ENCODE data around the gene LHFPL4. TPM values are rescaled to one million over a fixed set of nuclear protein-coding genes. Genes with fewer than 3 reads are reported as not detected.

Gene LHFPL4
- polyA plus RNA-seq, 1 donor, result 1.1 TPM

- Histone ChIP-seq H3K4me1 (ENCODE audit: control insufficient read depth, insufficient read depth, low read length) (no peaks in the 10 kb centered on the region), H3K4me3 (ENCODE audit: low read length) (no peak overlapping the region), H3K27ac (ENCODE audit: low read length) (no peak overlapping the region), H3K27me3 (ENCODE audit: control insufficient read depth, insufficient read depth, low read length) (peaks cover 3% of the 10 kb centered on the region), H3K36me3 (ENCODE audit: control insufficient read depth, insufficient read depth, low read length) (no peaks in the 10 kb centered on the region), H3K9me3 (ENCODE audit: control insufficient read depth, low read depth, low read length) (no peaks in the 10 kb centered on the region)
- WGBS (ENCODE audit: insufficient coverage, low lambda C conversion rate), result no CpG with 5 or more reads among the region's 3 CpGs
- DNase-seq, result no peak
These were observed 11.4 kb downstream of the LHFPL4 start for GRCh38 chr3:9542182-9542581.

GRCh38 chr3:9536212-9536611 lies 17.4 kb downstream of the LHFPL4 start:
- Histone ChIP-seq H3K4me1 (ENCODE audit: control insufficient read depth, insufficient read depth, low read length) (no peaks in the 10 kb centered on the region), H3K36me3 (ENCODE audit: control insufficient read depth, insufficient read depth, low read length) (no peaks in the 10 kb centered on the region), H3K27ac (ENCODE audit: low read length) (no peak overlapping the region), H3K4me3 (ENCODE audit: low read length) (no peak overlapping the region), H3K27me3 (ENCODE audit: control insufficient read depth, insufficient read depth, low read length) (peaks cover 3% of the 10 kb centered on the region), H3K9me3 (ENCODE audit: control insufficient read depth, low read depth, low read length) (no peaks in the 10 kb centered on the region)
- DNase-seq, result no peak

DNA sequence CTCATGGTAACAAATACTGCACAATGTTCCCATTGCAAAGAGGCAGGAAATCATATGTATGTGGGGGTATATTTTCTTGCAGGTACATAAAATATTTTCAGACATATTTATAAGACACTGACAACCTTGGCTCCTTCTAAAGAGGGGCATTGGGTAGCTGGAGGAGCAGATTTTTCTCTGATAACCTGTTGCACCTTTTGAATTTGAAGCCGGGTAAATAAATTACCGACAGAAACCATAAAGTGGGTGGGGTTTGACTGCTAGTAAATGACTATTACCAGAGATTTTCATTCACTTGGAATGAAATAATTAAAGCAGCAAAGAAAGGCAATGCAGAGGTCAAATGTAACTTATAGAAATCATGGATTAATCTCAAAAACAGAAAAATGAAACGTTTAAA lies 19.2 kb downstream of the LHFPL4 start:
- DNase-seq, result no peak
- Histone ChIP-seq H3K27me3 (ENCODE audit: control insufficient read depth, insufficient read depth, low read length) (peaks cover 3% of the 10 kb centered on the region), H3K27ac (ENCODE audit: low read length) (no peak overlapping the region), H3K4me1 (ENCODE audit: control insufficient read depth, insufficient read depth, low read length) (no peaks in the 10 kb centered on the region), H3K36me3 (ENCODE audit: control insufficient read depth, insufficient read depth, low read length) (no peaks in the 10 kb centered on the region), H3K4me3 (ENCODE audit: low read length) (no peak overlapping the region), H3K9me3 (ENCODE audit: control insufficient read depth, low read depth, low read length) (no peaks in the 10 kb centered on the region)
- 71% methylated on average over 1 of the region's 3 CpGs for WGBS (ENCODE audit: insufficient coverage, low lambda C conversion rate)

- no peaks in the 10 kb centered on the region for H3K9me3 ChIP-seq (ENCODE audit: control insufficient read depth, low read depth, low read length)
- H3K27me3 ChIP-seq (ENCODE audit: control insufficient read depth, insufficient read depth, low read length), result no peaks in the 10 kb centered on the region
- no CpG with 5 or more reads among the region's 2 CpGs for WGBS (ENCODE audit: insufficient coverage, low lambda C conversion rate)
- no peaks in the 10 kb centered on the region for H3K4me1 ChIP-seq (ENCODE audit: control insufficient read depth, insufficient read depth, low read length)
- H3K36me3 ChIP-seq (ENCODE audit: control insufficient read depth, insufficient read depth, low read length), result no peaks in the 10 kb centered on the region
- no peak overlapping the region for H3K4me3 ChIP-seq (ENCODE audit: low read length)
- no peak for DNase-seq
- H3K27ac ChIP-seq (ENCODE audit: low read length), result no peak overlapping the region
These were observed 28.5 kb downstream of the LHFPL4 start for GRCh38 chr3:9525078-9525477.

DNA sequence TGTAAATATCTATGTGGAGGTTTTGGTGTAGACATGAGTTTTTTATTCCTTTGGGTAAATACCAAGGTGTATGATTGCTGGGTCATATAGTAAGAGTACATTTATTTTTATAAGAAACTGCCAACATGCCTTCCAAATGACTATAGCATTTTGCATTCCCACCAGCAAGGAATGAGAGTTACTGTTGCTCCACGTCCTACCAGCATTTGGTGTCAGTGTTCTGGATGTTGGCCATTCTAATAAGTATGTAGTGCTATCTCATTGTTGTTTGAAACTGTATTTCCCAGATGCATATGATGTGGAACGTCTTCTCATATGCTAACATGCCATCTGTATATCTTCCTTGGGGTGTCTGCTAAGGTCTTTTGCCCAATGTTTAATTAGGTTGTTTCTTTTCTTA lies 38.7 kb downstream of the LHFPL4 start:
- no peak overlapping the region for H3K27ac ChIP-seq (ENCODE audit: low read length)
- no CpG with 5 or more reads among the region's 2 CpGs for WGBS (ENCODE audit: insufficient coverage, low lambda C conversion rate)
- no peaks in the 10 kb centered on the region for H3K9me3 ChIP-seq (ENCODE audit: control insufficient read depth, low read depth, low read length)
- peaks cover 5% of the 10 kb centered on the region for H3K27me3 ChIP-seq (ENCODE audit: control insufficient read depth, insufficient read depth, low read length)
- H3K36me3 ChIP-seq (ENCODE audit: control insufficient read depth, insufficient read depth, low read length), result no peaks in the 10 kb centered on the region
- no peak overlapping the region for H3K4me3 ChIP-seq (ENCODE audit: low read length)
- DNase-seq, result no peak
- H3K4me1 ChIP-seq (ENCODE audit: control insufficient read depth, insufficient read depth, low read length), result no peaks in the 10 kb centered on the region

GRCh38 chr3:9514306-9514705 lies 39.3 kb downstream of the LHFPL4 start:
- no peaks in the 10 kb centered on the region for H3K36me3 ChIP-seq (ENCODE audit: control insufficient read depth, insufficient read depth, low read length)
- H3K27ac ChIP-seq (ENCODE audit: low read length), result no peak overlapping the region
- peaks cover 11% of the 10 kb centered on the region for H3K27me3 ChIP-seq (ENCODE audit: control insufficient read depth, insufficient read depth, low read length)
- no peak for DNase-seq
- WGBS (ENCODE audit: insufficient coverage, low lambda C conversion rate), result no CpG with 5 or more reads among the region's 4 CpGs
- no peak overlapping the region for H3K4me3 ChIP-seq (ENCODE audit: low read length)
- no peaks in the 10 kb centered on the region for H3K9me3 ChIP-seq (ENCODE audit: control insufficient read depth, low read depth, low read length)
- no peaks in the 10 kb centered on the region for H3K4me1 ChIP-seq (ENCODE audit: control insufficient read depth, insufficient read depth, low read length)

GRCh38 chr3:9512456-9513045 lies 41.1 kb downstream of the LHFPL4 start:
- Histone ChIP-seq H3K4me3 (ENCODE audit: low read length) (no peak overlapping the region), H3K27me3 (ENCODE audit: control insufficient read depth, insufficient read depth, low read length) (peaks cover 29% of the 10 kb centered on the region), H3K27ac (ENCODE audit: low read length) (no peak overlapping the region), H3K4me1 (ENCODE audit: control insufficient read depth, insufficient read depth, low read length) (no peaks in the 10 kb centered on the region), H3K9me3 (ENCODE audit: control insufficient read depth, low read depth, low read length) (peaks cover 2% of the 10 kb centered on the region), H3K36me3 (ENCODE audit: control insufficient read depth, insufficient read depth, low read length) (no peaks in the 10 kb centered on the region)
- no CpG with 5 or more reads among the region's 7 CpGs for WGBS (ENCODE audit: insufficient coverage, low lambda C conversion rate)
- DNase-seq, result no peak

DNA sequence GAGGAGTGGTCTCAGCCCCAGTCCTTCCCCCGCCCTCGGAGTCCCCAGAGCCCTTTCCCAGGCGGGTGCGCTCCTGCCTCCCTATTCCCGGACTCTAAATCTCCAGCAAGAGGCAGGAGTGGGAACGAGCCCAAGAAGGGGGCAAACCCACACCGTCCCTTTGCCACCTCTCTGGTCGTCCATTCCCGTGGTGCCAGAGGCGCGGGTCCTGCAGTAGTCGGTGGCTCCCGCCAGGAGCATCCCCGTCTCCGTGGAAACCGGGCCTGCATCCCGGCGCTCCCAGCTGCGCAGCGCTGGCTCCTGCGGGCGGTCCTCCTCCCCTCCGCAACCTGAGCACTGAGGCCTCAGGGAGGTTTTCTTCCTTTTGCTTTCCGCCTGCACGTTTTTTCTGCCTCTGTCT lies 44.8 kb downstream of the LHFPL4 start:
- Histone ChIP-seq H3K4me1 (ENCODE audit: control insufficient read depth, insufficient read depth, low read length) (no peaks in the 10 kb centered on the region), H3K27ac (ENCODE audit: low read length) (no peak overlapping the region), H3K36me3 (ENCODE audit: control insufficient read depth, insufficient read depth, low read length) (no peaks in the 10 kb centered on the region), H3K4me3 (ENCODE audit: low read length) (no peak overlapping the region), H3K27me3 (ENCODE audit: control insufficient read depth, insufficient read depth, low read length) (peaks cover 36% of the 10 kb centered on the region), H3K9me3 (ENCODE audit: control insufficient read depth, low read depth, low read length) (peaks cover 2% of the 10 kb centered on the region)
- no peak for DNase-seq
- WGBS (ENCODE audit: insufficient coverage, low lambda C conversion rate), result 16% methylated on average over 3 of the region's 25 CpGs

DNA sequence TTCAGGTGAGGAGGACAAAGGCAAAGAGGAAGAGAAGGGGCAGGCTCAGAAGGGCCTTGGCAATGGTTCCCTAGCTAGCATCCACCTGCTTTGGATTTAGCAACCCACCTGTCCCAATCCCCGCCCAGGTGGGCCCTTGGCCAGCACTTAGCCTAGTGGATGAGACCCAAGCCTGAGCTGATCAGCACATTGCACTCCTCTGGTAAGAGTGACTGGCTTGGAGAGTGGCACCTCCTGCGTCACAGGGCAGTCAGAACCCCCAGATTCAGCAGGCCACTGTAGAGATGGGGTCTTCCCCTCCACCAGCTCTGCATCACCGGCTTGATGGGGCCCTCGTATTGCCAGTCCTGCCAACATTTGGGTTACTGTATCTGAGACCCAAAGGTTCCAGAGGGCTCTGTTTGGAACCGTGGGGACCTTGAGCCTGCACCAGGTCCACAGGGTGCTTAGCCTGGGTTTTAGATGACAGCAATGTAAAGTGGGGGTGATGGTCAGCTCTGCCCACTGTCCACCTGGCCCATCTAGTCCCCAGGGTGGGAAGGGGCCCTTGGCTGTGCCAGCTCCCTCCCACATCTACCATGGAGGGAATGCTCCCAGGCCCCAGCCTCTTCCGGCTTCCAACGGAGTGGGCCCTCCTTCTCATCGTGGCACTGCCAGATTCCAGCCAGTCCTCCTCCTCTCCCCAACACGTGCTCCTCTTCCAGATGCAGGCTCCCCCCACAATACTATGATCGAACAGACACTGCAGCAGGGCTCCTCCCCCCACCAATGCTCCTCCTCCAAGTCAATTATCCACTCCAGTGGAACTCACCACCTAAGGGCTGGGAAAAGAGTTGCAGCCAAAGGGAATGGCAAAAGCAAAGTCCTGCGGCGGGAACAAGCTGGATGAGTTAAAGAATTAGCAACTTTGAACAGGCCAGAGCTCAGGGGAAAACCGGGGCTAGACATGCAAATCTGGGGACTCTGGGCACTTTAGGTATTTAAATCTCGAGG lies 45.7 kb downstream of the LHFPL4 start:
- peaks cover 2% of the 10 kb centered on the region for H3K9me3 ChIP-seq (ENCODE audit: control insufficient read depth, low read depth, low read length)
- no peak overlapping the region for H3K4me3 ChIP-seq (ENCODE audit: low read length)
- WGBS (ENCODE audit: insufficient coverage, low lambda C conversion rate), result no CpG with 5 or more reads among the region's 14 CpGs
- DNase-seq, result no peak
- H3K27me3 ChIP-seq (ENCODE audit: control insufficient read depth, insufficient read depth, low read length), result peaks cover 36% of the 10 kb centered on the region
- no peaks in the 10 kb centered on the region for H3K4me1 ChIP-seq (ENCODE audit: control insufficient read depth, insufficient read depth, low read length)
- no peak overlapping the region for H3K27ac ChIP-seq (ENCODE audit: low read length)
- no peaks in the 10 kb centered on the region for H3K36me3 ChIP-seq (ENCODE audit: control insufficient read depth, insufficient read depth, low read length)

GRCh38 chr3:9503283-9503682 lies 50.3 kb downstream of the LHFPL4 start:
- Histone ChIP-seq H3K4me3 (ENCODE audit: low read length) (no peak overlapping the region), H3K4me1 (ENCODE audit: control insufficient read depth, insufficient read depth, low read length) (no peaks in the 10 kb centered on the region), H3K36me3 (ENCODE audit: control insufficient read depth, insufficient read depth, low read length) (no peaks in the 10 kb centered on the region), H3K9me3 (ENCODE audit: control insufficient read depth, low read depth, low read length) (no peaks in the 10 kb centered on the region), H3K27me3 (ENCODE audit: control insufficient read depth, insufficient read depth, low read length) (peaks cover 54% of the 10 kb centered on the region), H3K27ac (ENCODE audit: low read length) (no peak overlapping the region)
- no CpG with 5 or more reads among the region's 4 CpGs for WGBS (ENCODE audit: insufficient coverage, low lambda C conversion rate)
- DNase-seq, result peak; percentile 42 to 48
